T-cell (primary cell): ENCODE results near the gene CDKN2C. TPM values are rescaled to one million over a fixed set of nuclear protein-coding genes. Genes with fewer than 3 reads are reported as not detected.

Experiments used
- ATAC-seq, 4 experiments: fragments of 200-7000 bp in 3 of 4; fragments of 150-1000 bp in 1 of 4; cut with Tn5 transposase; replicated peaks in 1 of 4; 1 replicate in 3 of 4; 2 replicates in 1 of 4; pipeline ENCODE4 v1.10.0; 2021; ENCODE audit warnings: moderate library complexity in 3 of 4, mild to moderate bottlenecking in 2 of 4, moderate number of reproducible peaks in 1 of 4
- CTCF ChIA-PET, 2 donors: fragments of 300-600 bp; sonication (Branson Sonifier 250); formaldehyde crosslinking; loops; one replicate each; lab custom pipeline; 2022; ENCODE audit warnings: antibody characterized with exemption in 2 of 2; lab: Charles Lee
- POLR2A ChIA-PET, 2 donors: fragments of 300-600 bp; sonication (Branson Sonifier 250); formaldehyde crosslinking; loops; one replicate each; lab custom pipeline; 2022; ENCODE audit warnings: antibody characterized with exemption in 2 of 2; lab: Charles Lee
- DNase-seq, 35 experiments: peaks; one replicate each; pipeline versions ENCODE4 v3.0.0 to v3.0.0-alpha.2; 2013 to 2023
- H3K27ac ChIP-seq: one replicate; pipeline ENCODE4 v1.5.1; 2013; ENCODE audit warnings: low read length
- H3K27me3 ChIP-seq, 2 experiments: replicated peaks in 1 of 2; 1 replicate in 1 of 2; 2 replicates in 1 of 2; pipeline versions ENCODE4 v1.6.1 to v1.7.0; 2013; ENCODE audit warnings: low read length in 1 of 2, mixed read lengths in 1 of 2; ENCODE audit not compliant: control insufficient read depth in 2 of 2, insufficient read depth in 2 of 2; ENCODE audit errors: extremely low read depth in 1 of 2
- H3K36me3 ChIP-seq, 2 donors: 1 replicate in 1 of 2; 2 replicates in 1 of 2; pipeline versions ENCODE4 v1.6.1 to v1.7.0; 2013; ENCODE audit warnings: low read length in 1 of 2; ENCODE audit not compliant: control insufficient read depth in 2 of 2, insufficient read depth in 1 of 2; ENCODE audit errors: extremely low read depth in 1 of 2
- H3K4me1 ChIP-seq, 2 experiments: 1 replicate in 1 of 2; 2 replicates in 1 of 2; pipeline versions ENCODE4 v1.6.1 to v1.7.0; 2013; ENCODE audit warnings: low read length in 2 of 2, mixed read lengths in 1 of 2; ENCODE audit not compliant: insufficient read depth in 2 of 2, control insufficient read depth in 1 of 2; ENCODE audit errors: extremely low read depth in 1 of 2
- H3K4me3 ChIP-seq, 2 donors: 1 replicate in 1 of 2; 2 replicates in 1 of 2; pipeline versions ENCODE4 v1.5.1 to v1.7.0; 2013; ENCODE audit warnings: mild to moderate bottlenecking in 2 of 2, low read length in 1 of 2, moderate library complexity in 1 of 2; ENCODE audit not compliant: control insufficient read depth in 1 of 2; ENCODE audit errors: extremely low read depth in 1 of 2
- H3K9me3 ChIP-seq: 2 replicates; pipeline ENCODE4 v1.7.0; 2013
- H3K27ac Mint-ChIP-seq, 2 donors: one replicate each; pipeline ENCODE4 v1.8.0; 2020 to 2021; ENCODE audit warnings: mild to moderate bottlenecking in 2 of 2, mixed read lengths in 2 of 2
- H3K27me3 Mint-ChIP-seq, 2 donors: one replicate each; pipeline ENCODE4 v1.8.0; 2021 to 2022; ENCODE audit warnings: mixed read lengths in 2 of 2
- H3K36me3 Mint-ChIP-seq: one replicate; pipeline ENCODE4 v1.8.0; 2021; ENCODE audit warnings: mixed read lengths
- H3K4me1 Mint-ChIP-seq, 3 donors: one replicate each; pipeline ENCODE4 v1.8.0; 2020 to 2022; ENCODE audit warnings: mixed read lengths in 3 of 3, mild to moderate bottlenecking in 1 of 3
- H3K4me3 Mint-ChIP-seq, 3 donors: one replicate each; pipeline ENCODE4 v1.8.0; 2020 to 2022; ENCODE audit warnings: mild to moderate bottlenecking in 3 of 3, mixed read lengths in 3 of 3, moderate library complexity in 3 of 3
- H3K9me3 Mint-ChIP-seq, 3 donors: one replicate each; pipeline ENCODE4 v1.8.0; 2020 to 2022; ENCODE audit warnings: mixed read lengths in 3 of 3
- WGBS: methylation state at CpG from one replicate; pipeline ENCODE4 v1.1.5; 2013; ENCODE audit warnings: missing lambda C conversion rate; ENCODE audit not compliant: insufficient coverage; 5-methylcytosine and 5-hydroxymethylcytosine counted together
- total RNA-seq, 35 experiments: library from RNA in 6 of 35; stranded (reverse) in 6 of 35; fragments of 120-200 nt in 1 of 35; gene quantifications; one replicate each; pipeline versions ENCODE4 v1.2.1 to v1.2.4 and lab custom pipeline; 2013 to 2026

The CDKN2C gene
- 1 to 10 TPM; 3.2 to 7.1 (median 5.0) TPM for total RNA-seq
- 9.0 TPM for total RNA-seq (2013)
- 0.68 to 8.1 (median 4.2) reads per million in 29 experiments for total RNA-seq (lab: John Stamatoyannopoulos, UW)

DNA sequence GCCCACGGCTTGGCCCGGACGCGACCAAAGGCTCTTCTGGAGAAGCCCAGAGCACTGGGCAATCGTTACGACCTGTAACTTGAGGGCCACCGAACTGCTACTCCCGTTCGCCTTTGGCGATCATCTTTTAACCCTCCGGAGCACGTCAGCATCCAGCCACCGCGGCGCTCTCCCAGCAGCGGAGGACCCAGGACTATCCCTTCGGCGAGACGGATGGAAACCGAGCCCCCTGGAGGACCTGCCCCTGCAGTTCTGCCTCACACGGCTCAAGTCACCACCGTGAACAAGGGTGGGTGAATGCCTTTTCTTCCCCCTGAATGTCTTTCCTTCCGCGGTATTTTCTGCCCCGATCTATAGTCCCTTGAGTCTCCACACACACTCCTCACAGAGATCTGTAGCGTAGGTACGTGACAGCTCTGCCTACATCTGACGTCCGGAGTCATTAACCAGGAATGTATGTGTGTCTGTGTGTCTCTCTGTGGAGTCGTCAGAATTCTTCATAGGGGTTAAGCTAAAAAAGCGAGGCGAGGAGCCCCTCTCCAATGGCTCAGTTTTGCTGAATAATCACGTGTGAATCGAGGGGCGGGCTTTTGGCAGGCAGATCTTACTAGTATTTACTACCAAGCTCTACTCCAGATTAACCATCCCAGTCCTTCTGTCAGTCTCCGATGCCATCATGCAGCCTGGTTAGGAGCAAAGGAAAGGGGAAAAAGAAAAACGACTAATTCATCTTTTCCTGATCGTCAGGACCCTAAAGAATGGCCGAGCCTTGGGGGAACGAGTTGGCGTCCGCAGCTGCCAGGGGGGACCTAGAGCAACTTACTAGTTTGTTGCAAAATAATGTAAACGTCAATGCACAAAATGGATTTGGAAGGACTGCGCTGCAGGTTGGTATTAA lies at the start of gene CDKN2C:
CDKN2C (plus strand) TSS at position 635 of the 898 bp plus-strand sequence; CDS start at position 759, 124 bp downstream.
- H3K27ac ChIP-seq, result peak within 1 kb of the TSS; percentile 89
- ChIA-PET POLR2A (interaction anchor here (0.6 to 3.1 kb wide), 5 partner anchors 9 to 273 kb away, joined by 4 to 23 read pairs (median 5); partner anchors contain the start of gene FAF1 (in 2 of the 2)), CTCF (interaction anchor here (0.5 to 3.6 kb wide), 7 partner anchors 8 to 1103 kb away, joined by 3 to 26 read pairs (median 5); partner anchors contain the start of gene FAF1 (in 2 of the 2))
- peaks cover 0 to 3% of the 10 kb centered on the region in 2 experiments for H3K27me3 ChIP-seq
- under 1% methylated on average over 32 of the region's 44 CpGs for WGBS
- Mint-ChIP-seq H3K27me3 (peaks cover 0 to 11% of the 10 kb centered on the region in 2 donors), H3K36me3 (no peaks in the 10 kb centered on the region), H3K4me3 (peak within 1 kb of the TSS; percentile 96 to 98 (median 98)), H3K27ac (peak within 1 kb of the TSS; percentile 87 to 94), H3K9me3 (no peaks in the 10 kb centered on the region), H3K4me1 (peaks cover 25 to 33% (median 31%) of the 10 kb centered on the region in 3 donors)
- no peaks in the 10 kb centered on the region for H3K36me3 ChIP-seq
- ATAC-seq (peak; percentile 8 to 44 (median 22)), DNase-seq (peak; percentile 26 to 74 (median 53))
- H3K9me3 ChIP-seq, result no peaks in the 10 kb centered on the region
- peak within 1 kb of the TSS; percentile 98 to 100 for H3K4me3 ChIP-seq
- H3K4me1 ChIP-seq, result peaks cover 8 to 13% of the 10 kb centered on the region in 2 experiments

DNA sequence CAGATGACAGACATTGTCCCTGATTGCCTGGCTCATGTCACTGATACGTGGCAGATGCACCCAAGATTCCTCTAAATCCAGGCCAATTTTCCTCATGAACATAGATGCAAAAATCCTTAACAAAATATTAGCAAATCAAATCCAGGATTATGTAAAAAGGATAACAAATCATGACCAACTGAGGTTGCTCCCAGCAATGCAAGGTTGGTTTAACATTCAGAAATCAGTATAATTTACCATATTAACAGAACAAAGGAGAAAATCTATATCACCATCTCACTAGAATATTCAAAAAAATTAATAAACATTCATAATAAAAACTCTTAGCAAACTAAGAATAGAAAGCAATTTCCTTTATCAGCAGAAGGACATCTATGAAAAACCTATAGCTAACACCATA lies 49.6 kb upstream of the CDKN2C start:
- DNase-seq, result no peak
- POLR2A ChIA-PET, result no interaction called here

DNA sequence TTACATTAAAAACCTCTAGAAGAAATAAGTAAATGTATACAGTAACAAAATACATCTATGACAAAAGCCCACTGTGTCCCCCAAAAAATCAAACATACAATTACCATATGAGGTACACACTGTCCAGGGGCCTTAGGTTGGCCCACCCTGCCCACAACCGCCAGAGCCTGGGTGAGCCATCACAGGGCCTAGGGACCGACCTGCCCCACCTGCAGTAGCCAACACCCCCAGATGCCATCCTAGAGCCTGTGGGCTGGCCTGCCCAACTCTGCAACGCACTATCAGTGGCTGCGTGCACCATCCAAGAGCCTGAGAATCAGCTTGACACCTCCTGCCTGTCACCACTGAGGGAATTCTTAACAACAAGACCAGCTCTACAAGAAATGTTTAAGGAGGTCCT lies 49.0 kb upstream of the CDKN2C start:
- H3K4me1 ChIP-seq, result peaks cover 0 to 2% of the 10 kb centered on the region in 2 experiments
- peaks cover 33 to 51% (median 39%) of the 10 kb centered on the region in 3 donors for H3K4me1 Mint-ChIP-seq
- no peaks in the 10 kb centered on the region for H3K27me3 Mint-ChIP-seq
- H3K27me3 ChIP-seq, result no peaks in the 10 kb centered on the region
- 93% methylated on average over 2 of the region's 4 CpGs for WGBS
- no peak overlapping the region for H3K27ac ChIP-seq
- ChIA-PET CTCF (no interaction called here), POLR2A (interaction anchor here in 1 of 2 donors (0.6 kb wide), 1 partner anchor 35 kb away, joined by 3 read pairs; no protein-coding TSS in a partner anchor)
- ATAC-seq (no peak), DNase-seq (no peak)
- H3K36me3 ChIP-seq, result no peaks in the 10 kb centered on the region
- H3K9me3 Mint-ChIP-seq, result peaks cover 9 to 13% (median 10%) of the 10 kb centered on the region in 3 donors
- H3K27ac Mint-ChIP-seq, result no peak overlapping the region
- no peak overlapping the region for H3K4me3 Mint-ChIP-seq
- H3K9me3 ChIP-seq, result peaks cover 2% of the 10 kb centered on the region
- peaks cover 28% of the 10 kb centered on the region for H3K36me3 Mint-ChIP-seq
- H3K4me3 ChIP-seq, result no peak overlapping the region

More for the DNA sequence above, 49.6 kb upstream of the CDKN2C start:
- peaks cover 2% of the 10 kb centered on the region for H3K9me3 ChIP-seq
- Mint-ChIP-seq H3K4me1 (peaks cover 31 to 50% (median 39%) of the 10 kb centered on the region in 3 donors), H3K27me3 (no peaks in the 10 kb centered on the region), H3K27ac (no peak overlapping the region), H3K36me3 (peaks cover 25% of the 10 kb centered on the region), H3K9me3 (peaks cover 9 to 13% (median 10%) of the 10 kb centered on the region in 3 donors), H3K4me3 (no peak overlapping the region)
- no peak overlapping the region for H3K27ac ChIP-seq
- ATAC-seq, result no peak
- CTCF ChIA-PET, result interaction anchor here in 1 of 2 donors (0.5 kb wide), 1 partner anchor 208 kb away, joined by 5 read pairs; no protein-coding TSS in a partner anchor
- peaks cover 0 to 2% of the 10 kb centered on the region in 2 experiments for H3K4me1 ChIP-seq
- H3K27me3 ChIP-seq, result no peaks in the 10 kb centered on the region
- H3K36me3 ChIP-seq, result no peaks in the 10 kb centered on the region
- H3K4me3 ChIP-seq, result no peak overlapping the region
- WGBS, result no CpG with 5 or more reads among the region's 1 CpG

DNA sequence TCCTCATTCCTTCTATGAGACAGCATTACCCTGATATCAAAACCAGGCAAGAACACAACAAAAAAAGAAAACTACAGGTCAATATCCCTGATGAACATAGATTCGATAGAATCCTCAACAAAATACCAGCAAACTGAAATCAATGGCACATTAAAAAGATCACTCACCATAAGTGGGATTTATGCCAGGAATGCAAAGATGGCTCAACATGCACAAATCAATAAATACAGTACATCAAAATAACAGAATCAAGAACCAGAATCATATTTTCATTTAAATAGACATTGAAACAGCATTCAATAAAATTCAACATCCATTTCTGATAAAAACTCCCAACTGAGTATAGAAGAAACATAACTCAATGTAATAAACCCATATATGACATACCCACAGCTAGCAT lies 46.5 kb upstream of the CDKN2C start:
- no peak for ATAC-seq
- Histone ChIP-seq H3K27ac (no peak overlapping the region), H3K4me1 (no peaks in the 10 kb centered on the region), H3K4me3 (no peak overlapping the region), H3K36me3 (peaks cover 0 to 2% of the 10 kb centered on the region in 2 donors), H3K27me3 (no peaks in the 10 kb centered on the region), H3K9me3 (peaks cover 2% of the 10 kb centered on the region)
- no peak for DNase-seq
- no peak overlapping the region for H3K4me3 Mint-ChIP-seq
- WGBS, result 100% methylated on average over 1 of the region's 1 CpG
- ChIA-PET POLR2A (no interaction called here), CTCF (no interaction called here)
- H3K4me1 Mint-ChIP-seq, result peaks cover 25 to 44% (median 26%) of the 10 kb centered on the region in 3 donors
- no peaks in the 10 kb centered on the region for H3K27me3 Mint-ChIP-seq
- H3K27ac Mint-ChIP-seq, result no peak overlapping the region
- peaks cover 35% of the 10 kb centered on the region for H3K36me3 Mint-ChIP-seq
- peaks cover 9 to 13% (median 10%) of the 10 kb centered on the region in 3 donors for H3K9me3 Mint-ChIP-seq

DNA sequence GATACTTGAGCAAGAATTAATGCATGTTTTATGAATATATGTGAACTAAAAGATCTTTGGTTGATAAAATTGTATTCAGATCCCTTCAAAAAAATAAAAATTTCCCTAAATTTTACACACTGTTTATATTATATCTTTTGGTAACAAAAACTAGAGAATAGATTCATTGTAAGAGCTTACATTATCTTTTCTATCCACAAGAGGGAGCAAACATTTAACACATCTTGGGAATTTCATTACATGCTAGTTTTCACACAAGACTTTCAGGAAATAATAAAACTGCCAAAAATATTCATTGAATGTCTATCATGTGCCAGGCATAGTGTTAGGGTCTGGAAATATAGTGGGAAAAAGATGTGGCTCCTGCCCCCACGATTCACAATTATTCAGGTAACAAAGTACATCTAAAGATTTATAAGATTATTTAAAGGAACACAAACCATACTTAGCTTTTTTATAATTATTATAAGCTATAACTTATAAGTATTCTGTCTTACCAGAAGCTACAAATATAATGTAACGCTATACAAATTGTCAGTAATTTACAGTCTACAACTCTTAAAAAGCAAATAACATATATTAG lies 40.6 kb upstream of the CDKN2C start:
- DNase-seq (peak in 1 of 35 experiments; percentile 53), ATAC-seq (no peak)
- ChIA-PET POLR2A (no interaction called here), CTCF (interaction anchor here (0.6 to 3.5 kb wide), 21 partner anchors 9 to 894 kb away, joined by 3 to 62 read pairs (median 4); partner anchors contain the start of genes CDKN2C (in 1 of the 2) and FAF1 (in 1 of the 2))
- peaks cover 0 to 3% of the 10 kb centered on the region in 2 experiments for H3K4me1 ChIP-seq
- peaks cover 0 to 2% of the 10 kb centered on the region in 2 donors for H3K36me3 ChIP-seq
- H3K4me3 Mint-ChIP-seq, result no peak overlapping the region
- H3K4me1 Mint-ChIP-seq, result peaks cover 33 to 42% (median 40%) of the 10 kb centered on the region in 3 donors
- H3K27ac Mint-ChIP-seq, result no peak overlapping the region
- peaks cover 19% of the 10 kb centered on the region for H3K36me3 Mint-ChIP-seq
- H3K9me3 Mint-ChIP-seq, result peaks cover 0 to under 1% (median 0%) of the 10 kb centered on the region in 3 donors
- no peak overlapping the region for H3K27ac ChIP-seq
- H3K27me3 ChIP-seq, result no peaks in the 10 kb centered on the region
- WGBS, result no CpG with 5 or more reads among the region's 2 CpGs
- H3K4me3 ChIP-seq, result no peak overlapping the region
- no peaks in the 10 kb centered on the region for H3K27me3 Mint-ChIP-seq
- no peaks in the 10 kb centered on the region for H3K9me3 ChIP-seq
